Coronary artery (tissue), 2 donors: ENCODE data around the gene FSD1.
"Not testable (repeated sequence)": the region's sequence is repeated elsewhere in the genome, so short reads cannot be mapped to it uniquely, and the experiment has no call there.

ENCODE experiments used
- DNase-seq: peaks from one replicate; pipeline ENCODE4 v3.0.0-alpha.2; 2017; ENCODE audit warnings: low spot score
- H3K27ac ChIP-seq, 2 donors: fragments of 200-600 bp; sonication (generic); one replicate each; pipeline ENCODE4 v1.5.1; 2016 to 2019
- H3K4me3 ChIP-seq: fragments of 200-600 bp; sonication (generic); 2 replicates; pipeline ENCODE4 v1.5.1; 2016; ENCODE audit warnings: mild to moderate bottlenecking, moderate library complexity
- CTCF ChIP-seq: fragments of 200-600 bp; sonication (generic); IDR thresholded peaks from one replicate; pipeline ENCODE4 v1.5.1; 2019; ENCODE audit warnings: antibody characterized with exemption

FSD1 gene

GRCh38 chr19:4266253-4267000 is 38.0 kb upstream of the FSD1 start:
- no peak for TF ChIP-seq CTCF
- Histone ChIP-seq H3K27ac (no peak overlapping the region), H3K4me3 (no peak overlapping the region)
- no peak for DNase-seq

- TF ChIP-seq CTCF: peak; percentile 80
- Histone ChIP-seq H3K4me3 (no peak overlapping the region), H3K27ac (no peak overlapping the region)
- no peak for DNase-seq
Measured at GRCh38 chr19:4267101-4267900, 37.1 kb upstream of the FSD1 start.

- Histone ChIP-seq H3K4me3 (no peak overlapping the region), H3K27ac (no peak overlapping the region)
- DNase-seq: no peak
- TF ChIP-seq CTCF: no peak
Measured at GRCh38 chr19:4267901-4268815, 36.2 kb upstream of the FSD1 start.

GRCh38 chr19:4268816-4269430 is 35.5 kb upstream of the FSD1 start:
- Histone ChIP-seq H3K4me3 (no peak overlapping the region), H3K27ac (no peak overlapping the region)
- DNase-seq: no peak
- TF ChIP-seq CTCF: no peak

- no peak for DNase-seq
- TF ChIP-seq CTCF: no peak
Measured at GRCh38 chr19:4272894-4273293, 31.5 kb upstream of the FSD1 start.

GRCh38 chr19:4274321-4274686 is 30.1 kb upstream of the FSD1 start:
- DNase-seq, H3K4me3 ChIP-seq, H3K27ac ChIP-seq: not testable (repeated sequence)

More at GRCh38 chr19:4272894-4273293, 31.5 kb upstream of the FSD1 start:
- Histone ChIP-seq H3K27ac (no peak overlapping the region), H3K4me3 (no peak overlapping the region)
